Erythroblast (primary cell): ENCODE measurements around the gene TIPIN.

ENCODE experiments used
- GATA1 ChIP-seq: IDR thresholded peaks from 2 replicates; pipeline ENCODE4 v1.6.1; 2011; ENCODE audit warnings: low read depth, mild to moderate bottlenecking, control low read depth, low read length, moderate library complexity
- POLR2A ChIP-seq: IDR thresholded peaks from 2 replicates; pipeline ENCODE4 v1.6.1; 2011; ENCODE audit warnings: mild to moderate bottlenecking, low read length

DNA sequence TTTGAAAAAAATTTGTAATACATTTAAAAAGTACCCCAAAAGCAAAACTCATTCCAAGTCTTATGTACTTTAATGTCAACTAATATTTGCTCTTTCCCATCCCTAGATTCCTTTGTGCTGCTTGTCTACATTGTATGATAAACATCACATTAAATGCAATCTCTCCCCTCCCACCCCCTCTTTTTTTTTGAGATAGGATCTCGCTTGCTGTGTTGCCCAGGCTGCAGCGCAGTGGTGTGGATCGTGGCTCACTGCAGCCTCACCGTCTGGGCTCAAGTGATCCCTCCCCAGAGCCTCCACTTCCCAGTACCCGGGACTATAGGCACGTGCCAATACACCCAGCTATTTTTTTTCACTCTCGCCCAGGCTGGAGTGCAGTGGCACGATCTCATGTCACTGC is 42.8 kb upstream of the TIPIN start:
- no peak for TF ChIP-seq POLR2A
- TF ChIP-seq GATA1: no peak
